NCI-H1436 (cell line): ENCODE measurements around the gene KCNMA1.

Experiments used
- DNase-seq: peaks from one replicate; lab custom pipeline; 2025; lab: John Stamatoyannopoulos, UW

Gene KCNMA1

DNA sequence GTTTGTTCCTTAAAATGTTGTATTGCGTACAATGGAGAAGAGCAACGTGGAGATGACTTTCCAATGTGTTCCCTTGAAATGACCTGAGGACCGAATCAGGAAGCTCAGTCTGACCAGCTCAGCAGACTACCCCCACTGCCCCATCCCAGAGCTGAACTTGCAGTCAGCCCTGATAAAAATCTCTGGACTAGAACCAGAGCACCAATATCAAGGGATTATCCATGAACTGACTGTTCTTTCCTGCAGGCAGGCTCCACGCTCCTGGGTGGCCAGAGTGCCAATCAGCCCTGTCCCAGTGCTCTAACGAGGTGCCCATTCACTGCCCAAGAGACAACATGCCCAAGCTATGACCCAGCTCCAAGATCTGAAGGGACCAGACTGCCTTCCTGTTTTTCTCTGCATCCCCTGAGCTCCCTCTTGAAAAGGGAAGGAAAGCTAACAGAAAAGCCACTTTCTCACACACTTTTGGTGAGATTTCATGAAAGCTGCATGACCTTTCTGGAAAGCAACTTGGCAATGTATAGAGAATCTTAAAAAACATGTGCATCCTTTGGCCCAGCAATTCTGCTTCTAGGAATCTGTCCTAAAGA, 130.2 kb downstream of the KCNMA1 start:
- DNase-seq = no peak

DNA sequence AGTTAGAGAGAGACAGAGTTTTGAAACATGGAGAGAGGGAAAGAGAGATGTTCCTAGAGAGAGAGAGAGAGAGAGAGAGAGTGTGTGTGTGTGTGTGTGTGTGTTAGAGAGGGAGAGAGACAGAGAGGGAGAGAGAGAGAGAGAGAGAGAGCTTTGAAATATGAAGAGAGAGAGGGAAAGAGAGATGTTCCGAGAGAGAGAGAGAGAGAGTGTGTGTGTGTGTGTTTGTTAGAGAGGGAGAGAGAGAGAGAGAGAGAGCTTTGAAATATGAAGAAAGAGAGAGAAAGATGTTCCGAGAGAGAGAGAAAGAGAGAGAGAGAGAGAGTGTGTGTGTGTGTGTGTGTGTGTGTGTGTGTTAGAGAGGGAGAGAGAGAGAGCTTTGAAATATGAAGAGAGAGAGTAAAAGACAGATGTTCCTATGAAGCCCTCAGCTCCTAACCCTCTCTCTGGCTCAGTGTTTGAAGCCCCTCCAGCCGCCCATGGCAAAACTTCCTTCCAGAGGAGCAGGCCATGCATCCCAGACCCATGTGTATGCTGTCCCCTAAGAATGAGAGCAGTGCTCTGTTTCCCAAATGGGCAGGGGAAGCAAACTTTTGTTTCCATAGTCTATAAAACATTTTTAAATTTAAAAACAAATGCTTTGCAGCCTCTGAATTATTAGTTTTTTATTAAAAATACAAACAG, 130.9 kb downstream of the KCNMA1 start:
- DNase-seq = no peak

DNA sequence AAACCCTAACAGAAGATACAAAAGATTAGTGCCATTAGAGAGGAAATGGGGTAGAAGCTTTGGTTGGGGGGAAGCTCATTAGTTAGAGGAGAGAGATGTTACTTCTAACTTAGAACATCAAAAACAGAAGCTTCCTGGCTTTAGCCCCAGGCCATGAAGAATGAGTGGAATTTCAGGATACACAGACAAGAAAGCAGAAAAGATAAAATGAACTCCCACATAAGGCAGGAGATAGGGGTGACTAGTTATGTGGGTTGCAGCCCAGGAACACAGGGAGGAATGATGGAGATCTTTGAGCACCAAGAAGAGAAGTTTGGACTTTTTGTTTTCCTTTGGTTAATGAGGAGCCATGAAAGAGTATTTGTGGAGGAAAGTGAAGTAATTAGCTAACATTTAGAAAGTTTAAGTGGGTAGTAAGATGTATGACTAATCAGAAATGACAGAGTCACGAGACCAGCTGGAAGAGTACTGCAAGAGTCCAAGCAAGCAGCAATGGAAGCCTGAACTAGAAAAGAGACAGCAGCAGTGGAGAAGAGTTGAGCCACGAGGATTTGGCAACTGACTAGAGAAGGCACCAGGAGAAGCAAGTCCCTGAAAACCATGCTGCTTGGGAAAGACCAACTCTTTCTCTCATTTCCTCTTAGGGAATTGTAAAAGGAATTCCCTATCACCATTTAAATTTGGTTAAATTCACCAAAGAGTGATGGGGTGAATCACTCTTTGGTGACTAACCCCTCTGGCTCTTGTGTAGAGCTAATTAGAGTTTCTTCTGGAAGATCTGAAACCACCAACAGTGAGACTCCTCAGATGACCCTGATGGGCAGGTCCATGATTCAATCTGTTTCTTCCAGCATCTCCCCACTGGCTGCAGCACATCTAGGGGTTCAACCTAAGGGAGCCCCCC, 131.9 kb downstream of the KCNMA1 start:
- DNase-seq = no peak

DNA sequence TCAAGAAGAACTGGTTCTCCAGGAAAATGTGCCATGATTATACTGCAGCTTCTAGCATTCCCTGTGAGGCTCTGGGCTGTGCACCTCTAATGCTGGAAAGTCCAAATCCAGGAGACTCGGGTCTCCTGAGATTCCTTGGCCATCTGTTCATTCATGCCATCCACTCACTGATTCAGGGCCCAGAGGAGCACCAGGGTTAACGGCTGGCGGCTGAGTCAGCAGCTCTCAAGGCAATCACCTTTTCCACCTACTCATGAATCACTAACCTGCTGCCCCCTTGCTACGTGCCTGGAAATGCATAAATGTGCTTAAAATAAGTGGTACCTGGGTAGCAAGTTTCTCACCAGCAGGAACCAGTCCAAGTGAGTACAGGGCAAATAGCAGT, 132.7 kb downstream of the KCNMA1 start:
- no peak for DNase-seq

DNA sequence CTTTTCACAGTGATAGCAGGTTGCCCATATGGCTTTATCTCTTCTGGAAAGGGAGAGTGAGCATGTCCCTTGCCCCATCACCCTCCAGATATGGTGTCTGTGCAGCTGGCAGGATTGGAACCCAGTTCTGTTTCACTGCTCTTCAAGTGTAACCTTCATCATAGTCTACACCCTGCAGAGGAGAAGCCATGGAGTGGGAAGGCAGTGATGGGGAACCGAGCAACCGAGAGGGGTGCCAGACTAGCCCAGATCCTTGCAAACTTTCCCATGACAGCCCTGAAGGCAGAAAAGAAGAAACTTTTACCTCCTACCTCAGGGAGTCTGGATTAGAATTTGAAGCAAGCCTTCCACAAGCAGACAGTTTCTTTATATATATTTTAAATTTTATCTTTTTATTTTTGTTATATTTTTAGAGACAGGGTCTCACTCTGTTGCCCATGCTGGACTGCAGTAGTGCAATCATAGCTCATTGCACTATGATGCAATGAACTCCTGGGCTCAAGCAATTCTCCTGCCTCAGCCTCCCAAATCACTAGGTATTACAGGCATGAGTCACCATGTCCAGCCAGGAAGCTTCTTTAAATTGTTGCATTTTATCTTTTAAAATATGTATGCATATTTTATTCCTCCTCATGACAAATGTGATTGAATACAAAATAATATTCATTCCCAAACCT, 133.3 kb downstream of the KCNMA1 start:
- no peak for DNase-seq

DNA sequence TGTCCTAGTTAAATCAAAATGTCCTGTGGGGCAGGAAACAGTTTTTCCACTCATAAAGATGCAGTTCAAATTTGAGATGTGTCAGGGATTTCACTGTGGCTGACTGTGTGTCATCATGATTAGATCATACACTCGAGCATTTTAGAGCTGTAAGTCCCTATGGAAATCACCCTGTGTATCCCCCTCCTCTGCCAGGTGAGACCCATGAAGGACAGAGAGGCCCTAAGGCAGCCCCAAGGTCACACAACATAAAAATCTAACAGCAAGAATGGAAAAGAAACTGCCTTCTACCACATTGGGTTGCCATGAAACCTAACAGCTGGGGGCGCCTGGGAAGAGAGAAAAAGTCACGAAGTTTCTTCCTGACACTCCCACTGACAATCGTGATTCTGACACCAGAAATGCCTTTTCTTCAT, 135.8 kb downstream of the KCNMA1 start:
- DNase-seq = no peak

DNA sequence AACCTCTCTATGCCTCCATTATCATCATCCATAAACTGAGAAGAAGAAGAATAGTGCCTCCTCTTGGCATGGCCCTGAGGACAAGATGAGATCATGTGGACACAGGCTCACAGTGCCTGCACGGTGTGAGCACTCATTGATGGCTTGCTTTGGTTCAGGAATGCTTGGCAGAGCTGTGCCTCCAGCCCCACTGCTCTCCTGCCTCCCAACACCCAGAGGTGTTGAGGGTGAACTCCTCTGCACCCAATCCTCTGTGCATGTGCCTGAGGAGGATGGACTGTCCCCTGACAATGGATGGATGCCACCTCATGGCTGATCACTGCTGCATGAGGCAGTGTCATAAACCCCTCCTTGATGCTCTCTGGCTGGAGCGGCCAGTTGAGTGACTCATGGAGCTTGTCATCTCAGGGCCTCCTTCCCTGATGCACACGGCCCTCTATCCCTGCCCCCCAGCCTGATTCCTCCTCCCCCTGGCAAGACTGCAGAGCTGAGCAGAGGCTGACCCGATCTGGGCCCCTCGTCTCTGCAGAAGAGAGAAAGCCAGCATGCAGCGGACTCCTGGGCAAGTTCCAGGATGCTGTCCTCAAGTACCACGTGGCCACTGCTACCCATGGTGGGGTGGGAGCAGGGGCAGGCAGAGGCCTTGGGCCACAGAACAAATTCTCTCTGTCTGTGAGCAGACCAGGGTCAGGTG, 136.3 kb downstream of the KCNMA1 start:
- DNase-seq = no peak

DNA sequence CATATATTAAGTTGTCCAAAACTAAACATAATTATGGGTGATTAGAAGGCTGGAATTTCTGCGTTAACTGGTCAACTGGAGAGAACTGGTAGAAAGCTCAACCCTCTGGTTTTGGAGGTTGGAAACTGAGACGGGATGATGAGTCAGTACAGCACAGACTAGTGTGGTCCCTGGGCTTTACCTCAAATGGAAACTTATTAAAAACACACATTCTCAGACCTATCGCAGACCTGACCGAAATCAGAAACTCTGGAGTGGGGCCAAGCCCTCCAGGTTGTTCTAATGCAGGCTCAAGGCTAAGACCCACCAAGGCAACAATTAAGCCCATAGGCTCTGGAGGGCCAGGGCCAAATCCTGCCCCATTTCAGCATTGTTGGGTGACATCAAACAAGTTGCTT, 136.9 kb downstream of the KCNMA1 start:
- DNase-seq = no peak

DNA sequence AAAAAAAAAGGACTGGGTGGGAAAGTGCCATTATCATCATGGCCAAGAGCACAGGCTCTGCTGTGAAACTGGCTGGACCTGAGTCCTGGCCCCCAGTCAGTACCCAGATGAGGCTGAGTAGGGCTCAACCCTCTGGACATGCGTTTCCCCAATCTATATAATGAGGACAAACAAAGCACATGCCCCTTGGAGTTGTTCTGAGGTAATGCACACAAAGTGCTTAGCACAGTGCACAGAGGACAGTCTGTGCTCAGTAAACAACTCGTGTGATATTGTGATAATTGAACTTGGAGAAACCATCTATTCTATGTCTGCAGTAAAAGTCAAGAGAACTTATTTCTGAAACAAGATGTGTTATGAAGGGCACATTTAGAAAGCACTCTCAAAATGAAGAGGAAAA, 138.8 kb downstream of the KCNMA1 start:
- DNase-seq = no peak

DNA sequence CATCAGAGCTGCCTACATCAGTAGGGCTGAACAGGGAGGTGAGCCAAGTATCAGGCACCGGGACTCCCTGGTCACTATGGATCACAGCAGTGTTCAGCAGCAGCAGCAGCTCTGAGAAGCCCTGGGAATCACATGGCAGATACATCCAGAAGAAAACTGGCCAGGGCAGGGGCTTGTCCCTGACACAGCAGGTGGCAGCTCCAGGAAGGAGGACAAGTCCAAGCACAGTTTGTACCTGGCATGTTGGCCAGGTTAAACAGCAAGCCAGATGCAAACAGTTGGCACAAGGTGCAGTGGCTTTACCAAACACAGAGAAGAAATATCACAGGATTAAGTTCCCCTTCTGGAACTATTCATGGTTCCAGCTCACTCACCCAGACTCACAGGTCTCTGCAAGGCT, 139.4 kb downstream of the KCNMA1 start:
- no peak for DNase-seq

DNA sequence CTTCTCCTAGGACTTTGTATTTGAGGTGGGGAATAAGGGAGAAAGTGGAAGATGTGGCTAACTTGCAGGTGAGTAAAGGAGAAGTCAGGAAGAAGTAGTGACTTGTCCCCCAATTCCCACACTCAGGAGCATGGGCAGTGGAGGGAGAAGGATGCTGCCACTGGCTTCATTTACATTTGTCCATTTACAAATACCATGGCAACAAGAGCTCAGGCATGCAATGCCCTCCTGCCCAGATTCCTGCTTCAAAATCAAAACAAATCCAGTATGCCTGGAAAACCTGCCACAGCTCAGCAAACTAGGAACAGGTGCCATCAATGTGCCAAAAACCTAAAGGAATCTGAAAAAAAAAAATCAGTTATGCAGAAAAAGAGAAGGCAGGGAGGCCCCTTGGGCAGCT, 139.9 kb downstream of the KCNMA1 start:
- no peak for DNase-seq

DNA sequence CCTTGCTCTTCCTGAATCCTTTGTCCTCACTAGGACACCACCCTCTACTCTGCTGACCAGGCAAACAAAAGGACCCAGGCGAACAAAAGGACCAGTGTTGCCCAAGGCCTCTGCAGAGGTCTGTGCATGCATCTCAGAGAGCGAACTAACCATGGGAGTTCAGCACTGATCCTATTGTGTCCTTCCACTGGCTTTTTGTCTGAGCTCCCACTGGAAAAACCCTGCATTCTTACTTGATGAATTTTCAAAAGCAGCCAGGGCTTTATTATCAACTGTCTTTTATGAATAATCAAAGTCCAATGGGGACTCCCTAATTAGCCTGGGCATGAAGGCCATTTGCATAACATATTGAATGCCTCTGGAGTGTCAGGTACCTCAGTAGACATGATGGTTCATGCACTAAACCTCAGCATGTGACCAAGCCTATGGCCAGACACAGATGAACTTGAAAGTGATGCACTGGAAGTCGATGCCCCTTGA, 140.6 kb downstream of the KCNMA1 start:
- DNase-seq = no peak

DNA sequence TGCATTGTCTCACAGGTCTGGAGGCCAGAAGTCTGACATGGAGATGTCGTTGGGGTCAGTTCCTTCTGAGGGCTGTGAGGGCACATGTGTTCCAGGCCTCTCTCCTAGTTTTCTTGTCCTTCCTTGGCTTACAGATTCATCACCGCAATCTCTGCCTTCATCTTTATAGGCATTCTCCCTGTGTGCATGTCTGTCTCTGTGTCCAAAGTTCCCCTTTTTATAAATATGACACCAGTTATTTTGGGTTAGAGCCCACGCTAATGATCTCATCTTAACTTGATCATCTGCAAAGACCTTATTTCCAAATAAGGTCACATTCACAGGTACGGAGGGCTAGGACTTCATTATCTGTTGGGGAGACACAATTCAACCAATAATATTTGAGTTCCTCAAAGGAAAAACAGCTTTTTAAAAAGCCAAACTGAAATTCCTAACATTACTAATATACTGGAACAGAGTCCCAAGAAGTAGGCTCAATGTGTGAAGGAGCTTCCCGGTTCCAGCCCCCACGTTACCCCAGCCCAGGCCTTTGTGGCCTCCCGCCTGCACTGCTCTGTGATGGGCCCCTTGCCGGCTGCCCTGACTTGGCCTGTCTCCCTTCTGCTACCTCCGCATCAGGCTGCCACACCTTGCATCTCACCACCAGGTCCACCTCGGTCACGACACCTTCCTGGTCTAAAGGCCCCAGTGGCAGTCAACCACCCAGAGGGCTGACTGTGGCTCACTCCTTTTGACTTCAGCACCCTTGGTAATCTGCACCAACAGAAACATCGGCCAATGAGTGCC, 142.7 kb downstream of the KCNMA1 start:
- no peak for DNase-seq

DNA sequence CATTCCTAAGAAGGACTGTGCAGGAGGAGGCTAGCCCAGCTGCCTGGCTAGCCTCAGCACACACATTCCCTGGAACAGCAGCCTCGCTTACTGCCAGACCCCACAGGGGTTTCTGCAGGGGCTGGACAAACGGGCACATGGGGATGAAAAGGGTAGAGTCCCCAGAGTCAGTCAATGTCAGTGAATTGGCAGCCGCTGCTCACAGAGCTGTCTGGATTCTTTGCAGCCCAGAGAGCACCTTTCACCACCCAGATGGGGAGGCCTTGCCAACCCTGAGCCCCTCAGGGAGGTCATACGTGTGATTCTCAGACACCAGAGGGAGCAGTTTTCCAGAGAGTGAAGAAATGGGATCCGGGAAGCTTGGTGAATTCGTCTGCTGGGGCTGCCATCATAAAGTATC, 143.3 kb downstream of the KCNMA1 start:
- DNase-seq = no peak

DNA sequence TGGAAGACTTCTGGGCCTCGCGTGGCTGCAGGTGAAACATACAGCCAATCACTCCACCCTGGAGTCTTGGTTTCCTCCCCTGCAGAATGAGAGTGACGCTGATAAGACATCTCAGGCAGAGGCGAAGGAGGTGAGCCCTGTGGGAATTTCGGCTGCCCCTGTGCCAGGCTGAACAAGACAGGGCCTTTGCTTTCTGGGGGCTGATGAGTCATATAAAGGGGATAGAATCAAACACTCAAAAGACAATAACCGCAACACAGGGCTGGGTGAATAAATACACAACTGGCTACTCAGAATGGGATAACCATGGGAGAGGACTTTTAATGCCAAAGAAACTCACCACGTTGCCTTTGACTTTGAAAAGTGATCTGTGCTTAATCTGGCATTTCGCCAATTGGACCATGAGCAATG, 143.8 kb downstream of the KCNMA1 start:
- DNase-seq = no peak

DNA sequence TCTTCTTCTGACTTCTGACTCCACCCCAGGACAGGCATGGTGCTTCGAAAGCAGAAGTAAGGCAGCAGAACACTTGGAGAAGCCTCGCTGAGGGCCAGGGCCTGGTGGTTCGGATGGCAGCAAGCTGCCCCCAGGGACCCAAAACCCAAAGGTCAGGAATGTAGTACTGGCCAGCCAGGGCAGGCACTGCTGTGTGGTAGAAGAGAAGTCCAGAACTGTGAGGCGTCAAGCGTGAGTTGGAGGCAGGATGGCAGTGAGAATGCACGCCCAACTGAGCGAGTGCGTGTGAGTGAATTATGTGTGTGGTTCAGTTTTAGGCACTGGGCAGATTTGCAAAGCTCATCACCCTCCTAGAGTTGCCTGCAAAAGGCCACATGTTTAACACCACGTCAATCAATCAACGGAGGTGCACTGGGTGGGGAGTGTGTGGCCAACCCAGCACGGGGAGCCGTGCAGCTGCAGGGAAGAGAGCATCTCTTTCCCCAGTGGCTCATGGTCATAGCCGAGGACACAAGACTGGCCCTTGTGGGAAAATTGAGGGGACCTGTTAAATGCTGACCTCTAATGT, 144.3 kb downstream of the KCNMA1 start:
- DNase-seq = no peak

DNA sequence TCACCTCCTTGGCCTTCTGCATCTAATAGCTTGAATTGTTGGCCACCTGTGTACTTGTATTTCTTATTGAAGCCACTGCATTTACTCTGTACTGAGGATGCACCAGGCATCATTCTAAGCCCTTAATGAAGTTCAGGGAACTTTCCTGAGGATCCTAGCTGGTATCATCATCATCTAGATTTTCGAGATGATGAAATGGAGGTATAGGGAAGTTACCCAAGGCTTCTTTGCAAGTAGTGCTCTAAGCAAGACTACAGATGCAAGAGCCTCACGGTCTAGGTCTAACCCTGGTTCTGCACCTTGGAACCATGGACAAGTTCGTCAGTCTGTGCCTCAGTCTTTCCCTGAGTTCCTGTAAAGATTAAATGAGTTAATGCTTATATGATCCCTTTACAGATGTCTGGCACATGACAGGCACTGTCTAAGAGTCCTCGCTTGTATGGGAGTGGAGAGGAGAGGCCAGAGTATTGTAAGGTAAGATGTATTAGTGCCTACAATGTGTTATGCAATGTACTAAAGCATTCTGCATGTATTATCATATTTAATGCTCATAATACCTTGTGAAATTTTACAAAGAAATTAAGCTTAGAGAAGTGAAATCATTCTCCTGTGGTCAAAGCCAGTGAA, 145.1 kb downstream of the KCNMA1 start:
- DNase-seq = no peak

DNA sequence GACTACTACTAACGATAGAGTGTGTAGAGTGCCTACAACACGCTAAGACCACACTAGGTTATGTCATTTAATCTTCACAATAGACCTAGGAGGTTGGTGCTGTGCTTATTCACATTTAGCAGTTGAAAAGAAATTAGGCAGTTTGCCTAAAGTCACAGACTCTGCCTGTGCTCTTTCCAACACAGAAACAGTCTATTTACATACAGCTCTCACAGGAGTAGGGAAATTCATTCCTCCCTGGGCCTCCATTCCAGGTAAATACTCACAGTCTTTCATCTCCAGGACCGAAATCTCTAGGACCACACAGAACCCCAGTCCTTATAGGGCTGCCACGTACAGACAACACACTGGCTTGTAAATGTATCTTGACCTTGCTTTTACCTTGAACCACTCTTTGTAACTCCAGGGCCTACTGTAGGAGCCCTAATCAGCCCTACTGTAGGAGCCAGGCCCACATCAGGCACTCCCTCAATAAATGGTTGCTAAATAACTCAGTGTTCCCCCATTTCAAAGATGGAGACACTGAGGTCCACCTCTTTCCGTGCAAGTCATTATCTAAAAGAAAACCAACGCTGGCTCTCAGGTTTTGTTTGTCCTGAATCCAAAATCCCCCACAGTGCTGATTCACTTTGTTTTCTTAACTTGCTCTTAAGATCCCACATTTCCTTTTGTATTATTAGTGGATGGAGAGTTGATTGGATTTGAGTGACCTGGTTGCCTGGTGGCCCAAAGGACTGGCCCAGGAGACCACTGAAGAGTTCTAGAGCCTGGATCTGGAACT, 146.9 kb downstream of the KCNMA1 start:
- no peak for DNase-seq

DNA sequence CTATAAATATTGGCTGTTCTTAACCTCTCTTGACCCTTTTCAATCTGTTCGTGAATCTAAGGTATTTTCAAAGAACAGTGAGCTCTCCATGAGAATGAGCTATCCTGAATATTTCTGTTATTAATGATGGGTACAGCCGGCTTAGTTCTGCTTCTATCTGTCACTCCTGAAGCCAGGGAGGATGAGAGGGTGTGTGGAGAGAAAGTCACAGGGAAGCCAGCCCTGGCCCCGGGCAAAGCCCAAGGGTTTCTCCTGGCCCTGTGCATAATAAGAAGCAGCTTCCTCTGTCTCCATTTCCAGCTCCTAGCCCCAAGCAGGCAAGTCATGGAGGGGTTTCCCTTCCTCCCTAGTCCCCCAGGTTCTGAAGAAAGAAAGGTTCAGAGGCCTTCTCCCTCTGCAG, 151.1 kb downstream of the KCNMA1 start:
- DNase-seq = no peak
